RWPE2 (cell line): ENCODE results near the gene MAN2A2.

Source experiments
- ATAC-seq: fragments of 200-7000 bp; cut with Tn5 transposase; 3 replicates; pipeline ENCODE4 v1.9.1; 2021; ENCODE audit warnings: low read depth
- DNase-seq: peaks from one replicate; pipeline ENCODE4 v3.0.0-alpha.2; 2020; ENCODE audit warnings: low spot score
- H3K27ac ChIP-seq: fragments of 450-650 bp; 2 replicates; pipeline ENCODE4 v1.5.1; 2017; ENCODE audit warnings: mild to moderate bottlenecking; ENCODE audit not compliant: poor library complexity, severe bottlenecking
- H3K27me3 ChIP-seq: fragments of 250-450 bp; sonication (Bioruptor Pico); 2 replicates; pipeline ENCODE4 v1.5.1; 2021; ENCODE audit warnings: mild to moderate bottlenecking, moderate library complexity; ENCODE audit not compliant: insufficient read depth, poor library complexity, severe bottlenecking
- H3K36me3 ChIP-seq: fragments of 250-450 bp; sonication (Bioruptor Pico); 2 replicates; pipeline ENCODE4 v1.5.1; 2020; ENCODE audit warnings: low read depth, mild to moderate bottlenecking, moderate library complexity
- H3K4me1 ChIP-seq: fragments of 250-450 bp; sonication (Bioruptor Pico); 2 replicates; pipeline ENCODE4 v1.5.1; 2021; ENCODE audit warnings: mild to moderate bottlenecking, moderate library complexity; ENCODE audit not compliant: insufficient read depth, poor library complexity, severe bottlenecking
- H3K4me3 ChIP-seq: fragments of 250-450 bp; sonication (Bioruptor Pico); 2 replicates; pipeline ENCODE4 v1.5.1; 2021; ENCODE audit warnings: mild to moderate bottlenecking, moderate library complexity; ENCODE audit not compliant: severe bottlenecking
- H3K9me3 ChIP-seq: fragments of 250-450 bp; sonication (Bioruptor Pico); 2 replicates; pipeline ENCODE4 v1.5.1; 2021; ENCODE audit warnings: mild to moderate bottlenecking, moderate library complexity; ENCODE audit not compliant: severe bottlenecking
- CTCF ChIP-seq: fragments of 450-650 bp; IDR thresholded peaks from one replicate; pipeline ENCODE4 v1.5.1; 2017; ENCODE audit warnings: mild to moderate bottlenecking, moderate library complexity; ENCODE audit not compliant: poor library complexity, severe bottlenecking

MAN2A2 gene

GRCh38 chr15:90932660-90932991 is 29.5 kb downstream of the MAN2A2 start:
- Histone ChIP-seq H3K27ac (peak overlapping the region; percentile 62), H3K27me3 (no peaks in the 10 kb centered on the region), H3K9me3 (no peaks in the 10 kb centered on the region), H3K36me3 (peaks cover 17% of the 10 kb centered on the region), H3K4me1 (peaks cover 17% of the 10 kb centered on the region), H3K4me3 (peak overlapping the region; percentile 81)
- peak; percentile 87 for TF ChIP-seq CTCF
- no peak for ATAC-seq
- DNase-seq, result no peak

- no peak for ATAC-seq
- no peaks in the 10 kb centered on the region for H3K9me3 ChIP-seq
- no peak for TF ChIP-seq CTCF
- no peak for DNase-seq
- no peak overlapping the region for H3K27ac ChIP-seq
- H3K4me3 ChIP-seq, result no peak overlapping the region
- H3K36me3 ChIP-seq, result peaks cover 23% of the 10 kb centered on the region
- H3K4me1 ChIP-seq, result peaks cover 17% of the 10 kb centered on the region
- H3K27me3 ChIP-seq, result no peaks in the 10 kb centered on the region
Measured at GRCh38 chr15:90933301-90933700, 30.2 kb downstream of the MAN2A2 start.

- ATAC-seq, result peak; percentile 50
- H3K4me3 ChIP-seq, result peak overlapping the region; percentile 79
- TF ChIP-seq CTCF, result peak; percentile 99
- no peak overlapping the region for H3K27ac ChIP-seq
- H3K9me3 ChIP-seq, result no peaks in the 10 kb centered on the region
- H3K27me3 ChIP-seq, result no peaks in the 10 kb centered on the region
- H3K4me1 ChIP-seq, result peaks cover 10% of the 10 kb centered on the region
- DNase-seq, result peak; percentile 95
- H3K36me3 ChIP-seq, result peaks cover 34% of the 10 kb centered on the region
Measured at GRCh38 chr15:90934256-90934948, 31.3 kb downstream of the MAN2A2 start.

- DNase-seq (peak; percentile 98), ATAC-seq (peak; percentile 74)
Measured at GRCh38 chr15:90934949-90935751, 32.0 kb downstream of the MAN2A2 start, which contains the start of gene UNC45A. UNC45A (plus strand) TSS chr15:90935285; CDS start chr15:90935325, 40 bp downstream.

More at GRCh38 chr15:90934949-90935751, 32.0 kb downstream of the MAN2A2 start, which contains the start of gene UNC45A:
- H3K27me3 ChIP-seq, result no peaks in the 10 kb centered on the region
- H3K4me1 ChIP-seq, result peaks cover 10% of the 10 kb centered on the region
- TF ChIP-seq CTCF, result no peak
- peak within 1 kb of the TSS; percentile 79 for H3K4me3 ChIP-seq
- H3K9me3 ChIP-seq, result no peaks in the 10 kb centered on the region
- peak within 1 kb of the TSS; percentile 23 for H3K27ac ChIP-seq
- peaks cover 42% of the 10 kb centered on the region for H3K36me3 ChIP-seq
